ENCODE data around the gene TSPAN9.

DNA sequence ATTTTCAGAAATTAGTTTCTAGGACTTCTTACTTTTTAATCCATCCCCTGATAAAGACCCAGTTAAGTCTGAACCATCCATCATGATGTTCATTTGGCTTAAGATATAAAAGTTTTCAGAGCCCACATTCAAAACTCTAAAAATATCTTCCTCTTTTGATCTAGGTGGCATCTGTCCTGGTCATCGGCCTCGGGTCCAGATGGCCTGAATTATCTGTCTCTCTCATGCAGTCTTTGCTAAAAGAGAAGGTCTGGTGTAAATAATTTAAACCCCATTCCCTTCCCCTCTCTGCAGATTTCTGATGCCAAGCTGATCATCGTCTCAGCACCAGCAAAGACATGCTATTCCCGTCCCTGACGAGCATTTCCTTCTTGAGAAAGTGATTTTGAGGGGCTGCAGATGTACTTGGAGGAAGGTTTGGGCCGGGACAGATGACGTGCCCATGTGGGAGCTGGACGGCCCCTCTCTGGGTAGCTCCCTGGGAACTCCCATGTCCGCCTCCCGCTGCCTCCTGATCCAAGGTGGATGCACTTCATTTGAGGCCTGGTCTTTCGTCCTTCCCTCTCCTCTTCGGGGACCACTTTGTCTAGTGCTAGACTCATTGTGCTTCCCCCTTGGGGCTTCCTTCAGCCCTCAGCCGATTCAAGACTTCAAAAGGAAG is 240.8 kb downstream of the TSPAN9 start:
- TF ChIP-seq, protein P1, sequence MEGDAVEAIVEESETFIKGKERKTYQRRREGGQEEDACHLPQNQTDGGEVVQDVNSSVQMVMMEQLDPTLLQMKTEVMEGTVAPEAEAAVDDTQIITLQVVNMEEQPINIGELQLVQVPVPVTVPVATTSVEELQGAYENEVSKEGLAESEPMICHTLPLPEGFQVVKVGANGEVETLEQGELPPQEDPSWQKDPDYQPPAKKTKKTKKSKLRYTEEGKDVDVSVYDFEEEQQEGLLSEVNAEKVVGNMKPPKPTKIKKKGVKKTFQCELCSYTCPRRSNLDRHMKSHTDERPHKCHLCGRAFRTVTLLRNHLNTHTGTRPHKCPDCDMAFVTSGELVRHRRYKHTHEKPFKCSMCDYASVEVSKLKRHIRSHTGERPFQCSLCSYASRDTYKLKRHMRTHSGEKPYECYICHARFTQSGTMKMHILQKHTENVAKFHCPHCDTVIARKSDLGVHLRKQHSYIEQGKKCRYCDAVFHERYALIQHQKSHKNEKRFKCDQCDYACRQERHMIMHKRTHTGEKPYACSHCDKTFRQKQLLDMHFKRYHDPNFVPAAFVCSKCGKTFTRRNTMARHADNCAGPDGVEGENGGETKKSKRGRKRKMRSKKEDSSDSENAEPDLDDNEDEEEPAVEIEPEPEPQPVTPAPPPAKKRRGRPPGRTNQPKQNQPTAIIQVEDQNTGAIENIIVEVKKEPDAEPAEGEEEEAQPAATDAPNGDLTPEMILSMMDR (conservative IDR thresholded peaks at IDR 0.05; ENCODE audit: low read depth, low read length): no peak
- TF ChIP-seq RFX5 (IDR thresholded peaks at IDR 0.05; ENCODE audit: low read depth, low read length) (no peak), MXI1 (IDR thresholded peaks at IDR 0.05; ENCODE audit: borderline replicate concordance, low read depth, low read length) (no peak)
